Measurements from ENCODE around the gene LSP1.

DNA sequence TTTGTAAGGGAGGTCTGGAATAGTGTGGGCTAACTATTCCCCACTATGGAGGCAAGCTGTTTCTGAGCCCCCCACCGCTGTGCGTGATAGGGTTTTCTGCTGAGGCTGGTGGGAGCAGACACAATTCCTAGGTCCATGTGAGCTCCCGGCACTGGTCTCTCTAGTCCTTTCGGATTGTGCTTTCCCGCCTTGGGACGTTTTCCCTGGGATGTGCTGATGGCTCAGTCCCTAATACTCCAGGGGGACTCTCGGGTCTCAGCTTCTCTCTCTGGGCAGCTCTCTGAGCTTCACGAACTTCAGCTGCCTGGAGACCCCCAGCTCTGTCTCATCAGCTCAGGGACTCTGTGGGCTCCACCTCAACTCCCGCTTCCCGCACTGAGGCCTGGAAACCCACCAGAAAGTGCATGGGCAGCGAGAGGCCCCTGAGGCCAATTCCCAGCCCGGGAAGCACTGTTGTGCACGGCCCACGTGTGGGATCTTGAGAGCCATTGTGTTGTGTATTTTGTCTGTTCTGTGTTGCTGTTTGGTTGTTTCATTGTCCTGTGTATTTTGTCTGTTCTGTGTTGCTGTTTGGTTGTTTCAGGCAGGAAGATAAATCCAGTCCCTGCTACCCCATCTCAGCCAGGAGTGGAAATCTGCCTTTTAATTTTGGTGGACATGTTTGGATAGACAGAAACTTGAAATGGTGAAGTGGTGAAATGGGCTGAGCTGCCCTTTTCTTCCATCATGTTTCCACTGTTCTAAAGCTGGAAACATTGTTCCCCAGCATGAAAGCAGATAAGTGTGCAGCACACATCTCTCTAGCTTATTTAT, 53.9 kb downstream of the LSP1 start:
- TF ChIP-seq, protein P1, sequence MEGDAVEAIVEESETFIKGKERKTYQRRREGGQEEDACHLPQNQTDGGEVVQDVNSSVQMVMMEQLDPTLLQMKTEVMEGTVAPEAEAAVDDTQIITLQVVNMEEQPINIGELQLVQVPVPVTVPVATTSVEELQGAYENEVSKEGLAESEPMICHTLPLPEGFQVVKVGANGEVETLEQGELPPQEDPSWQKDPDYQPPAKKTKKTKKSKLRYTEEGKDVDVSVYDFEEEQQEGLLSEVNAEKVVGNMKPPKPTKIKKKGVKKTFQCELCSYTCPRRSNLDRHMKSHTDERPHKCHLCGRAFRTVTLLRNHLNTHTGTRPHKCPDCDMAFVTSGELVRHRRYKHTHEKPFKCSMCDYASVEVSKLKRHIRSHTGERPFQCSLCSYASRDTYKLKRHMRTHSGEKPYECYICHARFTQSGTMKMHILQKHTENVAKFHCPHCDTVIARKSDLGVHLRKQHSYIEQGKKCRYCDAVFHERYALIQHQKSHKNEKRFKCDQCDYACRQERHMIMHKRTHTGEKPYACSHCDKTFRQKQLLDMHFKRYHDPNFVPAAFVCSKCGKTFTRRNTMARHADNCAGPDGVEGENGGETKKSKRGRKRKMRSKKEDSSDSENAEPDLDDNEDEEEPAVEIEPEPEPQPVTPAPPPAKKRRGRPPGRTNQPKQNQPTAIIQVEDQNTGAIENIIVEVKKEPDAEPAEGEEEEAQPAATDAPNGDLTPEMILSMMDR (IDR thresholded peaks at IDR 0.05; ENCODE audit: insufficient read depth, low read length): no peak
- TF ChIP-seq, protein P2, sequence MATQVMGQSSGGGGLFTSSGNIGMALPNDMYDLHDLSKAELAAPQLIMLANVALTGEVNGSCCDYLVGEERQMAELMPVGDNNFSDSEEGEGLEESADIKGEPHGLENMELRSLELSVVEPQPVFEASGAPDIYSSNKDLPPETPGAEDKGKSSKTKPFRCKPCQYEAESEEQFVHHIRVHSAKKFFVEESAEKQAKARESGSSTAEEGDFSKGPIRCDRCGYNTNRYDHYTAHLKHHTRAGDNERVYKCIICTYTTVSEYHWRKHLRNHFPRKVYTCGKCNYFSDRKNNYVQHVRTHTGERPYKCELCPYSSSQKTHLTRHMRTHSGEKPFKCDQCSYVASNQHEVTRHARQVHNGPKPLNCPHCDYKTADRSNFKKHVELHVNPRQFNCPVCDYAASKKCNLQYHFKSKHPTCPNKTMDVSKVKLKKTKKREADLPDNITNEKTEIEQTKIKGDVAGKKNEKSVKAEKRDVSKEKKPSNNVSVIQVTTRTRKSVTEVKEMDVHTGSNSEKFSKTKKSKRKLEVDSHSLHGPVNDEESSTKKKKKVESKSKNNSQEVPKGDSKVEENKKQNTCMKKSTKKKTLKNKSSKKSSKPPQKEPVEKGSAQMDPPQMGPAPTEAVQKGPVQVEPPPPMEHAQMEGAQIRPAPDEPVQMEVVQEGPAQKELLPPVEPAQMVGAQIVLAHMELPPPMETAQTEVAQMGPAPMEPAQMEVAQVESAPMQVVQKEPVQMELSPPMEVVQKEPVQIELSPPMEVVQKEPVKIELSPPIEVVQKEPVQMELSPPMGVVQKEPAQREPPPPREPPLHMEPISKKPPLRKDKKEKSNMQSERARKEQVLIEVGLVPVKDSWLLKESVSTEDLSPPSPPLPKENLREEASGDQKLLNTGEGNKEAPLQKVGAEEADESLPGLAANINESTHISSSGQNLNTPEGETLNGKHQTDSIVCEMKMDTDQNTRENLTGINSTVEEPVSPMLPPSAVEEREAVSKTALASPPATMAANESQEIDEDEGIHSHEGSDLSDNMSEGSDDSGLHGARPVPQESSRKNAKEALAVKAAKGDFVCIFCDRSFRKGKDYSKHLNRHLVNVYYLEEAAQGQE (IDR thresholded peaks at IDR 0.05; ENCODE audit: insufficient replicate concordance, low read depth): no peak
